Measurements from ENCODE around the gene TLR7. TPM values are rescaled to one million over a fixed set of nuclear protein-coding genes. Genes with fewer than 3 reads are reported as not detected.

Gene TLR7
- total and polyA plus RNA-seq, 10 donors: 2.5 to 9.2 (median 4.8) TPM

DNA sequence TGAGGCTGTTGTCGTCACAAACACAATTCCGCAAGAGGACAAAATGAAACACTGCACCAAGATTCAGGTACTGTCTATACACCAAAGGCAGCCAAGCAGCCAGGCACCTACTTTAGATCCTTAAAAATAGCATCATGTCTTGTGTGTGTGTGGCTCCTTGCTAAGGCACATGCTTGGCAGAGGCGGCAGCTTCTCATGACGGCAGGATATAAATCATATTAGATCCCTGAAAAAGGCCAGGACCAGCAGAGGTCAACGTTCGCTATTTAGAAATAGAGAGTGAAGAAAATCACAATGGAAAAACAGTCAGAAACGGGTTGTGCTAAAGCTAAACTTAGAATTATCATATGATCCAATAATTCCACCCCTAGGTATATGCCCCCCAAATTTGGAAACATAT is 46.1 kb upstream of the TLR7 start:
- peaks cover 0 to 60% (median 12%) of the 10 kb centered on the region in 6 donors for H3K36me3 ChIP-seq
- H3K27me3 ChIP-seq (replicated peaks in 1 of 7): no peaks in the 10 kb centered on the region
- H3K27ac ChIP-seq: no peak overlapping the region
- WGBS, 5 donors: 84 to 95% (median 88%) methylated on average over 7 of the region's 7 CpGs
- intact Hi-C loops (cut with DNase I; ENCODE audit: low total_unique reads): no loop called here
- TF ChIP-seq, protein P1, sequence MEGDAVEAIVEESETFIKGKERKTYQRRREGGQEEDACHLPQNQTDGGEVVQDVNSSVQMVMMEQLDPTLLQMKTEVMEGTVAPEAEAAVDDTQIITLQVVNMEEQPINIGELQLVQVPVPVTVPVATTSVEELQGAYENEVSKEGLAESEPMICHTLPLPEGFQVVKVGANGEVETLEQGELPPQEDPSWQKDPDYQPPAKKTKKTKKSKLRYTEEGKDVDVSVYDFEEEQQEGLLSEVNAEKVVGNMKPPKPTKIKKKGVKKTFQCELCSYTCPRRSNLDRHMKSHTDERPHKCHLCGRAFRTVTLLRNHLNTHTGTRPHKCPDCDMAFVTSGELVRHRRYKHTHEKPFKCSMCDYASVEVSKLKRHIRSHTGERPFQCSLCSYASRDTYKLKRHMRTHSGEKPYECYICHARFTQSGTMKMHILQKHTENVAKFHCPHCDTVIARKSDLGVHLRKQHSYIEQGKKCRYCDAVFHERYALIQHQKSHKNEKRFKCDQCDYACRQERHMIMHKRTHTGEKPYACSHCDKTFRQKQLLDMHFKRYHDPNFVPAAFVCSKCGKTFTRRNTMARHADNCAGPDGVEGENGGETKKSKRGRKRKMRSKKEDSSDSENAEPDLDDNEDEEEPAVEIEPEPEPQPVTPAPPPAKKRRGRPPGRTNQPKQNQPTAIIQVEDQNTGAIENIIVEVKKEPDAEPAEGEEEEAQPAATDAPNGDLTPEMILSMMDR (IDR thresholded peaks at IDR 0.05 in 8 of 11, conservative IDR thresholded peaks at IDR 0.05 in 3 of 11): no peak
- TF ChIP-seq POLR2A (IDR thresholded peaks at IDR 0.05): no peak
- TF ChIP-seq POLR2AphosphoS5 (IDR thresholded peaks at IDR 0.05): no peak
- DNase-seq: no peak
- H3K9me3 ChIP-seq: no peaks in the 10 kb centered on the region
- no peak overlapping the region for H3K4me3 ChIP-seq
- H3K4me1 ChIP-seq: no peaks in the 10 kb centered on the region

DNA sequence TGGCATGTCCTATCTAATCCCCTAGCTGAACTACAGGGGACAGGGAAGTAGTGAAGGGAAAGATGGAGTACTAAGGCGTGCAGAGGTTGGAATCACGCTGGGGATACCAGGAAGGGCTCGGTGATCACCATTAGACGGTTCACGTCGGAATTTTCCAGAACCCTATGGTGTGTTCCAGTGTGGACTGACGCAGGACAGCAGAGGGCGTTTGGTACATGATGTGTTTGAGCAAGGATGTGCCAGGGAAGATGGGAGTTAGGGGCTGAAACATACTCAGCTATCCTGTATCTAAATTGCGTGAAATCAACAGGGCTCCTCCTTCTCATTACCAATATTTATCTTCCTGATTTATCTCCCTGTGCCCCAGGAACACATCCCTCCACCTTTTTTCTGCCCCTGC is 41.9 kb upstream of the TLR7 start:
- Histone ChIP-seq H3K9me3 (no peaks in the 10 kb centered on the region), H3K4me1 (no peaks in the 10 kb centered on the region), H3K27me3 (replicated peaks in 1 of 7) (no peaks in the 10 kb centered on the region), H3K27ac (no peak overlapping the region), H3K4me3 (no peak overlapping the region), H3K36me3 (peaks cover 0 to 47% (median 10%) of the 10 kb centered on the region in 6 donors)
- TF ChIP-seq POLR2A (IDR thresholded peaks at IDR 0.05): no peak
- TF ChIP-seq, protein P1 (IDR thresholded peaks at IDR 0.05 in 8 of 11, conservative IDR thresholded peaks at IDR 0.05 in 3 of 11): no peak
- TF ChIP-seq POLR2AphosphoS5 (IDR thresholded peaks at IDR 0.05): no peak
- WGBS, 5 donors: 78 to 87% (median 85%) methylated on average over 9 of the region's 9 CpGs
- no peak for DNase-seq
- intact Hi-C loops (cut with DNase I; ENCODE audit: low total_unique reads): no loop called here

DNA sequence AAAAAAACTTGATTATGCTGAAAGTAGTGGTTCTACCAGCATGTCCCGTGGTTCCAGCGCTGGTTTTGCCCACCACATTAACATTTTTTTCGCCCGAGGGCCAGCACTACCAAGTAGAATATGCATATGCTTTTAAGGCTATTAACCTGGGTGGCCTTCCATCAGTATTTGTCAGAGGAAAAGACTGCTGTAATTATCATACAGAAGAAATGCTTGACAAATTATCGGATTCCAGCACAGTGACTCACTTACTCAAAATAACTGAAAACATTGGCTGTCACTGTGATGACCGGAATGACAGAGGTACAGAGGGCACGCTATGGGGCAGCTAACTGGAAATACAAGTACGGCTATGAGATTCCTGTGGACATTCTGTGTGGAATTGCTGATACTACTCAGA is 41.1 kb upstream of the TLR7 start:
- no peak overlapping the region for H3K27ac ChIP-seq
- no peak for DNase-seq
- H3K4me1 ChIP-seq: no peaks in the 10 kb centered on the region
- TF ChIP-seq POLR2A (IDR thresholded peaks at IDR 0.05) (no peak), POLR2AphosphoS5 (IDR thresholded peaks at IDR 0.05) (no peak)
- TF ChIP-seq, protein P1 (IDR thresholded peaks at IDR 0.05 in 8 of 11, conservative IDR thresholded peaks at IDR 0.05 in 3 of 11): no peak
- intact Hi-C loops (cut with DNase I; ENCODE audit: low total_unique reads): no loop called here
- no peak overlapping the region for H3K4me3 ChIP-seq
- WGBS, 5 donors: 88 to 97% (median 93%) methylated on average over 8 of the region's 8 CpGs
- H3K36me3 ChIP-seq: peaks cover 0 to 38% (median 5%) of the 10 kb centered on the region in 6 donors
- H3K9me3 ChIP-seq: no peaks in the 10 kb centered on the region
- no peaks in the 10 kb centered on the region for H3K27me3 ChIP-seq (replicated peaks in 1 of 7)

DNA sequence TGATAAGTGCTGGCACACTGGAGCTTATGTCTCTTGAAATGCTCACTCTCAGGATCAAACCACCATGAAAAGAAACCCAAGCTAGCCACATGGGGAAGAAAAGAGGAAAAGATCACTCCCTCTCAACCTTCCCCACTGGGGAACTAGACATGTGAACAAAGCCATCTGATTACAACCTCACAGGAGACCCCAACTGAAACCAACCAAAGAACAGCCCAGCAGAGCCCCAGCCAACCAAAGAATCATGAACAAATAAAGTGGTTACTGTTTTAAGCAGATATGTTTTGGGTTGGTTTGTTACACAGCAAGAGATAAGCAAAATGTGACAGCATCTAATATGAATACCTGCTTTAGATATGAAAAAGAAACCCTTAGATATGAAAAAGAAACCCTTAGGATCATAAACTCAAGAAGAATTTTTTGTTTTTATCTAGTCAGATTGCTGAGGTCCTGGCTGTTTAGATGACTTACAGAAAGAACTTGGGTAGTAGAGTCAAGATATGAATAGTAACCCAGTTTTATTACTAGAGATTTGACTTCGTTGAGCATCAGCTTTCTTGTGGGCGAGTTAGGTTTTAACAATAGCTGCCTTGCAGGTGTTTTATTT is 23.7 kb upstream of the TLR7 start:
- peak overlapping the region in 1 of 8 donors; percentile 39 for H3K4me3 ChIP-seq
- peaks cover 0 to 20% (median 0%) of the 10 kb centered on the region in 7 donors for H3K27me3 ChIP-seq (replicated peaks in 1 of 7)
- no peaks in the 10 kb centered on the region for H3K4me1 ChIP-seq
- H3K9me3 ChIP-seq: no peaks in the 10 kb centered on the region
- no peaks in the 10 kb centered on the region for H3K36me3 ChIP-seq
- 52 to 80% (median 68%) methylated on average over 2 of the region's 2 CpGs for WGBS, 5 donors
- H3K27ac ChIP-seq: peak overlapping the region in 6 of 8 donors; percentile 29 to 73 (median 58)
- DNase-seq: no peak
- intact Hi-C loops (cut with DNase I; ENCODE audit: low total_unique reads): no loop called here
- TF ChIP-seq, protein P1 (IDR thresholded peaks at IDR 0.05 in 8 of 11, conservative IDR thresholded peaks at IDR 0.05 in 3 of 11): no peak
- no peak for TF ChIP-seq POLR2AphosphoS5 (IDR thresholded peaks at IDR 0.05)
